ENCODE data around the gene NECTIN3. TPM values are rescaled to one million over a fixed set of nuclear protein-coding genes. Genes with fewer than 3 reads are reported as not detected.

NECTIN3 gene
- total and polyA plus RNA-seq, 2 donors from 2014 or later, result 5.0 to 21.2 TPM

- no peaks in the 10 kb centered on the region for H3K36me3 ChIP-seq (ENCODE audit: control insufficient read depth in 2 of 3, insufficient read depth in 3 of 3, low read length in 3 of 3)
- H3K4me3 ChIP-seq (ENCODE audit: low read length in 3 of 3), result no peak overlapping the region
- no peak overlapping the region for H3K27ac ChIP-seq (ENCODE audit: low read depth in 2 of 2, low read length in 2 of 2)
- no peaks in the 10 kb centered on the region for H3K9me3 ChIP-seq (ENCODE audit: control insufficient read depth in 2 of 3, insufficient read depth in 1 of 3, low read length in 3 of 3)
- no peaks in the 10 kb centered on the region for H3K27me3 ChIP-seq (ENCODE audit: control insufficient read depth, insufficient read depth, low read length)
- H3K4me1 ChIP-seq (ENCODE audit: control insufficient read depth in 2 of 3, insufficient read depth in 2 of 3, low read depth in 1 of 3, low read length in 3 of 3), result no peaks in the 10 kb centered on the region
- TF ChIP-seq CTCF (IDR thresholded peaks at IDR 0.05; ENCODE audit: borderline replicate concordance, extremely low read depth, insufficient read depth), result no peak
- peak in 1 of 5 donors; percentile 29 for DNase-seq
- FAIRE-seq, result no peak
- intact Hi-C loops (cut with DNase I), result no loop called here
- no peak overlapping the region for H3K9ac ChIP-seq (ENCODE audit: low read length in 3 of 3)
Observed at GRCh38 chr3:111096487-111097209, 25.0 kb downstream of the NECTIN3 start.

GRCh38 chr3:111103807-111104206, 32.2 kb downstream of the NECTIN3 start:
- Histone ChIP-seq H3K27me3 (ENCODE audit: control insufficient read depth, insufficient read depth, low read length) (no peaks in the 10 kb centered on the region), H3K9ac (ENCODE audit: low read length in 3 of 3) (no peak overlapping the region), H3K27ac (ENCODE audit: low read depth in 2 of 2, low read length in 2 of 2) (no peak overlapping the region), H3K36me3 (ENCODE audit: control insufficient read depth in 2 of 3, insufficient read depth in 3 of 3, low read length in 3 of 3) (no peaks in the 10 kb centered on the region), H3K4me3 (ENCODE audit: low read length in 3 of 3) (no peak overlapping the region), H3K4me1 (ENCODE audit: control insufficient read depth in 2 of 3, insufficient read depth in 2 of 3, low read depth in 1 of 3, low read length in 3 of 3) (no peaks in the 10 kb centered on the region), H3K9me3 (ENCODE audit: control insufficient read depth in 2 of 3, insufficient read depth in 1 of 3, low read length in 3 of 3) (peaks cover 0 to 4% (median 0%) of the 10 kb centered on the region in 3 donors)
- TF ChIP-seq CTCF (IDR thresholded peaks at IDR 0.05; ENCODE audit: borderline replicate concordance, extremely low read depth, insufficient read depth), result no peak
- FAIRE-seq, result no peak
- DNase-seq, result no peak
- intact Hi-C loops (cut with DNase I), result no loop called here

GRCh38 chr3:111106993-111107661, 35.5 kb downstream of the NECTIN3 start:
- no peak for TF ChIP-seq CTCF (IDR thresholded peaks at IDR 0.05; ENCODE audit: borderline replicate concordance, extremely low read depth, insufficient read depth)
- DNase-seq (no peak), FAIRE-seq (no peak)
- no peaks in the 10 kb centered on the region for H3K36me3 ChIP-seq (ENCODE audit: control insufficient read depth in 2 of 3, insufficient read depth in 3 of 3, low read length in 3 of 3)
- H3K9me3 ChIP-seq (ENCODE audit: control insufficient read depth in 2 of 3, insufficient read depth in 1 of 3, low read length in 3 of 3), result peaks cover 0 to 4% (median 0%) of the 10 kb centered on the region in 3 donors
- no peaks in the 10 kb centered on the region for H3K4me1 ChIP-seq (ENCODE audit: control insufficient read depth in 2 of 3, insufficient read depth in 2 of 3, low read depth in 1 of 3, low read length in 3 of 3)
- no peak overlapping the region for H3K9ac ChIP-seq (ENCODE audit: low read length in 3 of 3)
- H3K4me3 ChIP-seq (ENCODE audit: low read length in 3 of 3), result no peak overlapping the region
- no peaks in the 10 kb centered on the region for H3K27me3 ChIP-seq (ENCODE audit: control insufficient read depth, insufficient read depth, low read length)
- H3K27ac ChIP-seq (ENCODE audit: low read depth in 2 of 2, low read length in 2 of 2), result no peak overlapping the region
- intact Hi-C loops (cut with DNase I), result no loop called here

Data from kidney (tissue), 14 donors.